KOPT-K1 (cell line): ENCODE measurements around the gene NACAD.

Experiments used
- H3K27ac ChIP-seq: fragments of 200-600 bp; sonication (generic); 2 replicates; pipeline ENCODE4 v1.5.1; 2016; ENCODE audit warnings: antibody characterized with exemption, mild to moderate bottlenecking, low read depth, low read length; ENCODE audit not compliant: poor library complexity, severe bottlenecking
- H3K36me3 ChIP-seq: fragments of 200-600 bp; sonication (generic); 2 replicates; pipeline ENCODE4 v1.5.1; 2017; ENCODE audit warnings: antibody characterized with exemption, mild to moderate bottlenecking, low read length, moderate library complexity; ENCODE audit not compliant: insufficient read depth
- H3K9me3 ChIP-seq: fragments of 200-600 bp; sonication (generic); 2 replicates; pipeline ENCODE4 v1.5.1; 2017; ENCODE audit warnings: antibody characterized with exemption, low read length, mild to moderate bottlenecking; ENCODE audit not compliant: insufficient read depth, poor library complexity, severe bottlenecking

The NACAD gene

DNA sequence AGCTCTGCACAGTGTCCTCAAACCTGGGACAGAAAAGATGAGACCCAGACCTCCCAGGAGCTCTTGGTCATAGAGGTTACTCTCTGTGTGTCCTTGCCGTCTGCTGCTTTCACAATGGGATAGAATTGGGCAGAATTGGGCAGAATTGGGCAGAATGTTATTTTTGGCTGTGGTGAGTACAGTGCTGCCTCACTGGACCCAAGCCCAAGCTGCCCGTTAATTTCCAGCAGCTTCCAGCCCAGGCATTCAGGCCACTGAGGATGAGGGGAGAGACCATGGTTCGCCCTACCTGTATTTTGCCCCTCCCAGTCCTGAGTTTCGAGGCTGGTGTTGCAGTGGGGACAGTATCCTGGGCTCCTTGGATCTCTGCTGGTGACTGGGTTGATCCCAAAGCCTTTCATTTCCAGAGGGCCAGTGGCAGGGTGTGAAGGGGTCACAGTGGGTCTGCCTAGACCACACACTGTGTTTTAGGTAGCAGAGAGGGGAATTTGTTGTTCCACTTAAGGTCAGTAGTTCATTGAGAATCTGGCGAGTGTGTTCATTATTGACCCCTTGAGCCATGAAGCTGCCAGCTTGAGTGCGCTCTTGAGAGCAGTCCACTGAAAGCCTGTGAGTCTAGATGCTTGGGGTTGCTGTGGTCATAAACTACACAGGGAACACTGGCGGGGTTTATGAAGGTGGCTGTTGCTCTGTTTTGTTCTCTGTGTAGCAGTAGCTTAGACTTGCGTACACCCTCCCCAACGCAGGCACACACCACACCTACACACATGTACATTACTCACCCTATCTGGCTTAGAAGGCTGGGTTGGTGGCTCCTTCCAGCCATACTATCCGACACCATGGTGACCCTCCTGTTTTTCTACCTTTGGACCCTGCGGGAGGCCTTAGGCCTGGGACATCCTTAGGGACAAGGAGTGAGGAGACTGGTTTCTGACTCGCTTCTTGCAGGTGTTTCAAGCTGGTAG is 23.5 kb downstream of the NACAD start:
- peaks cover 98% of the 10 kb centered on the region for H3K36me3 ChIP-seq
- no peak overlapping the region for H3K27ac ChIP-seq
- H3K9me3 ChIP-seq = no peaks in the 10 kb centered on the region

DNA sequence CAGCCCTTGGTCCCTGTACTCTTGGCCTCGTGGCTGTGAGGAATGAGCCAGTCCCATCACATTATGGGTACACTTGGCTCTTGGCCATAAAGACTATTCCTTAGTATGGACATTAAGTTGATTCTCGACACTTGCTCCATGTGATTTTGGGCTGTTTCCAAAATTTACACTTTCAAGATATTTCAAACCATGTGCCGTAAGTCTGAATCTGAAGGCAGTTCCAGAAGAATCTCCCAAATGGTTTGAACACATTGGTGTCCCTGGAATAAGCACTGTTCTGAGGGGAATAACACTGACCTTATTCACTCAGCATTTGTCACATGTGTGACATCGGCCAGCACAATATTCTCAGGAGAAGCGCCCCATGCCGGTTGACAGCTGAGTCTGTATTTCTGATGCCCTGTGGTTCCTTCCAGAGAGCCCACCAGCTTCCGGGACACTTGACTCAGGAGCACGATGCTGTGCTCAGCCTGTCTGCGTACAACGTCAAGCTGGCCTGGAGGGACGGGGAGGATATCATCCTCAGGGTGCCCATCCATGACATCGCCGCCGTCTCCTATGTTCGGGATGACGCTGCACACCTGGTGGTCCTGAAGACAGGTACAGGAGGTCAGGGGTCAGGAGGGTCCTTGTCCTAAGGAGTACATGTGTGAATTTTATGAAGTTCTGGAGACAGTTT is 24.6 kb downstream of the NACAD start:
- Histone ChIP-seq H3K27ac (no peak overlapping the region), H3K9me3 (no peaks in the 10 kb centered on the region), H3K36me3 (peaks cover 91% of the 10 kb centered on the region)

DNA sequence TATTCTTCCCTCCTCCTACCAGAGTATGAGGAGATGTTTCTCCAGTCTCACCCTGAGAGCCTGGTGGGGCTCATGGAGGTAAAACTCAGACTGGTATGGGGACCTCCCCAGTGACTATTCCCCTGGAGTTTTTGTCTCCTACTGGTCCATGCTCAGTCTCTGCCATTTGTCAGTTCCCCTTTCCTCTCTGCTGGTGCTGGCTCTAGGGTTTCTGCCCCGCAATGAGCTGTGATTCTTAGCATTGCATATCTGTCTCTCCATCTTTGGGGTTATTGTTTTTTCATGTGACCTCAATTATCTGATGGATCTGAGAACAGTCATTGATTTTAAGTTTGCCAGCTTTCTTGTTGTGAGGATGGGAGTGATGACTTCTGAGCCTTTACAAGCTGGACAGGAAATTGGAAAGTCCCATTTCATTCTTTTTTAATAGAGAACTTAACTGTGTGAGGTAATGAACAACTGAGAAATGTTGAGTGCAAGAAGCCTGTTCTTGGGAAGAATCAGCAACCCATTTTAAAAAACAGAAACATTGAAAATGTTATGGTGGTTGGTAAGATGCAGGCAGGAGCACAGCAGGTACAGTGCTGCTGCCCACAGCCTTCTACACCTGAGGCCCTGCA is 26.9 kb downstream of the NACAD start:
- Histone ChIP-seq H3K27ac (no peak overlapping the region), H3K36me3 (peaks cover 80% of the 10 kb centered on the region), H3K9me3 (no peaks in the 10 kb centered on the region)

DNA sequence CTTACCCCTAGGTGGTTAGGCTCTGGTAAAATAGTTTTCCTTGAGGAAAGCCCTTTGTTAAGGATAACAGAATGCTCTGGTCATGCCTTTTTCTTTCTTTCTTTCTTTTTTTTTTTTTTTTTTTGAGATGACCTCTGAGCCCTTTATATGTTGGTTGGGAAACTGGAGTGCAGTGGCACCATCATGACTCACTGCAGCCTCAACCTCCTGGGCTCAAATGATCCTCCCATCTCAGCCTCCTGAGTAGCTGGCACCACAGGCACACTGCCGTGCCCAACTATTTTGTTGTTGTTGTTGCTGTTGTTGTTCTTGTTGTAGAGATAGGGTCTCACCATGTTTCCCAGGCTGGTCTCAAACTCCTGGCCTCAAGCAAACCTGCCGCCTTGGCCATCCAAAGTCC is 27.4 kb downstream of the NACAD start:
- H3K9me3 ChIP-seq = no peaks in the 10 kb centered on the region
- H3K27ac ChIP-seq = no peak overlapping the region
- H3K36me3 ChIP-seq = peaks cover 81% of the 10 kb centered on the region

DNA sequence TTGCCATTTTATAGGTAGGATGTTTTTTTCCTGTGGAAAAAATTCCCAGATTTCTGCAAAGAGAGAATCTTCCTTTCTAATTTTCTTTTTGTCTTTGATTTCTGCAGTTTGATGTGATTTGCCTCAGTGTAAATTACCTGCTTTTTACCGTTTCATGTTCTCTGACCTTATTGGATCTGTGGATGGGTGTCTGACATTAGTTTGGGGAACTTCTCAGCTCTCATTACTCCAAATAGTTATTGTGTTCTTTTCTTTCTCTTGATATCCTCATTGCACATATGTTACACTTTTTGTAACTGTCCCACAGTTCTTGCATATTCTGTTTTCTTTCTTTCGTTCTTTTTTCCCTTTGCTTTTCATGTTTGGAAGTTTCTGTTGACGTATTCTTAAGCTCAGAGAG is 28.5 kb downstream of the NACAD start:
- Histone ChIP-seq H3K36me3 (peaks cover 80% of the 10 kb centered on the region), H3K27ac (no peak overlapping the region)

DNA sequence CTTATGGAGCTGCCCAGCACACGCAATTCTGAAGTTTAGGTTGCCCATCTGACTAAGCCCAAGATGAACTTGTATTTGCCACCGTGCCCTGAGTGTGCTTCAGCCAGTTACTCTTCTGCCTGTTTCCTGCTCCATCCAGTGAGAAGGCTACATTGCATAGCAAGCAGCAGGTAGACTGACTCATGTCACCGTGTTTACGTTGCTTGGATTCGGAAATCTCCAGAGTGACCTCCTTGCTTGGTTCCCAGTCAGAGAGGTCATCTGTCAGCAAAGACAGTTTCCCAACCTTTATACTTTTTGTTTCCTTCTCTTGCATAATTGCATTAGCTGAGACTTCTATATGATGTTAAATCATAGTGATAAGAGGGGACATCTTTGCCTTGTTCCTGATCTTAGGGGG is 30.9 kb downstream of the NACAD start:
- Histone ChIP-seq H3K27ac (no peak overlapping the region), H3K9me3 (no peaks in the 10 kb centered on the region), H3K36me3 (peaks cover 75% of the 10 kb centered on the region)

More for the DNA sequence above, 28.5 kb downstream of the NACAD start:
- H3K9me3 ChIP-seq = no peaks in the 10 kb centered on the region

DNA sequence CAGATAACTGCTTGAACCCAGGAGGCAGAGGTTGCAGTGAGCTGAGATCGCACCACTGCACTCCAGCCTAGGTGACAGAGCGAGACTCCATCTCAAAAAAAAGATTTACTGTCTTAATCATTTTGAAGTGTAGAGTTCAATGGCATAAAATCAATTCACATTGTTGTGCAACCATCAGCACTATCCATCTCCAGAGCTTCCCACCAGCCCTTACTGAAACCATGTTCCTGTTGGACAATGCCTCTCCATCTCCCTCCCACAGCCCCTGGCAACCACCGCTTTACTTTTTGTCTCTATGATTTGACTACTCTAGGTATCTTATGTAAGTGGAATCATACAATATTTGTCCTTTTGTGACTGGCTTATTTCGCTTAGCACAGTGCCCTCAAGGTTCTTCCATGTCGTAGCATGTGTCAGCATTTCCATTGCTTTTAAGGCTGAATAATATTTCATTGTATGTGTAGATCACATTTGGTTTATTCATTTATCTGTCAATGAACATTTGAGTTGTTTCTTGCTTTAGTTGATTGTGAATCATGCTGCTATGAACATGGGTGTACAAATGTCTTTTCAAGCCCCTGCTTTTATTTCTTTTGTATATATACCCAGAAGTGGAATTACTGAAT is 33.1 kb downstream of the NACAD start:
- Histone ChIP-seq H3K36me3 (peaks cover 73% of the 10 kb centered on the region), H3K9me3 (no peaks in the 10 kb centered on the region), H3K27ac (no peak overlapping the region)

DNA sequence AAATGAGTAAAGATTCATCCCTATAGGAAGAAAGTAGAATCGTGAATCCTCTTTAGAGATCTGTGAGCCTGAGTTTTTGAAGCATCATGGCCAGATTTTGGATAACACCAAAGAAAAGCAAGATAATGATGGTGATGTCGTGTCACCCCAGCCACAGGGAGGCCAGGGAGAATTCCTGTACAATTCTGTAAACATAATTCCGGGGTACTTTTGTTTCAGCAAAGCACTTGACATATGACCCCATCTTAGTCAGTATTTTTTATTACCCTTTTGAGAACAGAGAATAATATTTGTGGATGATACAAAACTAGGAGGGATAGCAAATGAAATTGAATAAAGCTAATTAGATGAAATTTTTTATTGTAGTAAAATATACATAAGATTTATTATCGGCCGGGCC is 33.8 kb downstream of the NACAD start:
- H3K36me3 ChIP-seq = peaks cover 73% of the 10 kb centered on the region
- H3K9me3 ChIP-seq = no peaks in the 10 kb centered on the region
- H3K27ac ChIP-seq = no peak overlapping the region

DNA sequence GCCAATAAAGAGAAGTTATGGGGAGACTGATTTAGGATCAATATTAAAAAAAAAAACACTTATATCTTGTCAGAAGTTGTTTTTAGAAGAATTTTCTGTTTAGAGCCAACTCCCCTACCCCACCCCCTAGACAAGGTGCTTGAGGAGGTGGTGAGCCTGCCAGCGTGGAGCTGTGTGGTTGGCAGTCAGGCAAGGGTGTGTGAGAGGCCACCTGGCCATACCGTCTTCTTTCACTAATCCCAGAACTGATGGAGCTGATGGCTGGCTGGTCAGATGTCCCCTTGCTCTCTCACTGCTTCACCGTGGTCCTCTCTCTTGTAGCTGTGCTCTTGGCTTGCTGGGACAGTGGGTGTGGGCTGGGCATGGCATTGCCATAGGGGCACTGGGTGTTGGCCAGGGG is 34.3 kb downstream of the NACAD start:
- Histone ChIP-seq H3K27ac (no peak overlapping the region), H3K9me3 (no peaks in the 10 kb centered on the region), H3K36me3 (peaks cover 78% of the 10 kb centered on the region)

DNA sequence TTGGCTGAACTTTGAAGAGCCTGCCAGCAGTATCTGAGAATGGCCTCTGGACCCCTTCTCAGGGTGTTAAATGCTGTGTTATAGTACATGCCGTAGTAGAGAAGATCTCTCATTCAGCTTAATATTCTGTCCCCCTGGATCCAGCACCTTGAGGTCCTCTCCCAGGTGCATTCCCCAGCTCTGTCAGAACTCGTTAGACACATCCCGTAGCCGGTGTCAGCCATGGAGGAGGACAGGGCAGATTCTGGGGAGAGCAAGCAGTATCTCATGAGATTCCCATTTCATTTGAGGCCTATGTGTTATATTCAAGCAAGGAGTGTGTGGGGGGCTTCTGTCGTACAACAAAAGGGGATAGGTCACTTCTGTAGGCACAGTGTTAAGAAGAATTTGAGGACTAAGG is 34.8 kb downstream of the NACAD start:
- no peaks in the 10 kb centered on the region for H3K9me3 ChIP-seq
- peaks cover 83% of the 10 kb centered on the region for H3K36me3 ChIP-seq
- no peak overlapping the region for H3K27ac ChIP-seq

DNA sequence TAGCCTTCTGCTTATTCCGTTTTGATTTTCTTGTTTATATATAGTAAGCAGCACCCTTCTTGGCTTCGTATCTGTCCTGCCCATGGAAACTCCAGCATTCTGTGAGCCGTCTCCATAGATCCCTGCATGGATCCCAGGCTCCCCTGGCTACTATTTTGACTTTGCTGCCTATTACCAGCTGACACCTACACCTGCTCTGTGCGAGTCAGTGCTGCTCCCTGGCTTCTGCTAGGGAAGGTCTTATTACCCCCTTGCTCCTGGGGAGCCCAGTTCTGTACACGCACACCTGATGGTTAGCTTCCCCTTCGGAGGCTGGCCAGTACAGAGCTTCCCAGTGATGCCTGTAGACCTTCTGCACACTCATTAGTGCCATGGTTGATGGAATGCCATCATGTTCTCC is 35.4 kb downstream of the NACAD start:
- Histone ChIP-seq H3K27ac (no peak overlapping the region), H3K9me3 (no peaks in the 10 kb centered on the region), H3K36me3 (peaks cover 88% of the 10 kb centered on the region)

DNA sequence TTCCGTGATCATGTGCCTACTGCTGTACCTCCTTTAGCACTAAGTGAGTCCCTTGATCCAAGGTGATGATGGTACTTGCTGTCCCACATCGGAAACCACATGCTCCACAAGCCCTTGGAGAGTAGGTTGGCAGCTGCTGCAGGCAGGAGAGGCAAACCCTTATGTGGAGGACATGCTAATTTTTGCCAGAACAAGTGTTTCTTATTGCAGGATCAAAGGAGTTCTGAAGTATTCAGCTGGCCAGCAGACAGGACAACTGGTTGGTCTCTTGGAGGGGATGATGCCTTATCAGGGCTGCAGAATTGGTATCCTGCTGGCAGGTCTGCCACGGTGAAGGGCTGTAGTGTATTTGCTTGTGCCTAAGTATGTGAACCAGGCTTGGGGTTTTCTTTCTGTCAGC is 36.8 kb downstream of the NACAD start:
- peaks cover 90% of the 10 kb centered on the region for H3K36me3 ChIP-seq
- no peaks in the 10 kb centered on the region for H3K9me3 ChIP-seq
- no peak overlapping the region for H3K27ac ChIP-seq

DNA sequence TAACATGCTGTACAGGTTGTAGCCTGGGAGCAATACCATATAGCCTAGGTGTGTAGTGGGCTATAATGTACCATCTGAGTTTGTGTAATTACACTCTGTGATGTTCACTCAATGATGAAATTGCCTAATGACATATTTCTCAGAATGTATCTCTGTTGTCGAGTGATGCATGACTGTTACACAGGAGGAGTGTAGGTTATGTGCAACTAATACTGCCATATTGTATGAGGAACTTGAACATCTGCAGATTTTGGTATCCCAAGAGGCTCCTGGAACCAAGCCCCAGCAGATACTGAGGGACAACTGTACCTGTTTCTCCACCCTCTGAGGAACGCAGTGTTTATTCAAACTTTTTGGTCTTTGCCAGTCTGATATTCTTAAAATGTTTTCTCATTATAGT is 38.6 kb downstream of the NACAD start:
- Histone ChIP-seq H3K27ac (no peak overlapping the region), H3K36me3 (peaks cover 91% of the 10 kb centered on the region), H3K9me3 (no peaks in the 10 kb centered on the region)

DNA sequence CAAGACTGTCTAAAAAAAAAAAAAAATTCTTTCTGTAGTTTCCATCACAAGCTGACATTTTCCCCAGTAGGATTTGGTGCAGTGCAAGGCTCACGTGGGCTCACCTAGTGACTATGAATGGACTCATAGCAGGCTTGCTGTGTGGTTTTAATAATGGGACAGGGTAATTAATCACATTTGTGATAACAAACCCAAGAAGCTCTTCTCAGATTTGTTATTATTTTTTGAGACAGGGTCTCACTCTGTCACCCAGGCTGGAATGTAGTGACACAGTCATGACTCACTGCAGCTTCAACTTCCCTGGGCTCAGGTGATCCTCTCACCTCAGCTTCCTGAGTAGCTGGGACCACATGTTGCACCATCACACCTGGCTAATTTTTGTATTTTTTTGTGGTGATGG is 40.0 kb downstream of the NACAD start:
- no peak overlapping the region for H3K27ac ChIP-seq
- peaks cover 96% of the 10 kb centered on the region for H3K36me3 ChIP-seq
- H3K9me3 ChIP-seq = no peaks in the 10 kb centered on the region

DNA sequence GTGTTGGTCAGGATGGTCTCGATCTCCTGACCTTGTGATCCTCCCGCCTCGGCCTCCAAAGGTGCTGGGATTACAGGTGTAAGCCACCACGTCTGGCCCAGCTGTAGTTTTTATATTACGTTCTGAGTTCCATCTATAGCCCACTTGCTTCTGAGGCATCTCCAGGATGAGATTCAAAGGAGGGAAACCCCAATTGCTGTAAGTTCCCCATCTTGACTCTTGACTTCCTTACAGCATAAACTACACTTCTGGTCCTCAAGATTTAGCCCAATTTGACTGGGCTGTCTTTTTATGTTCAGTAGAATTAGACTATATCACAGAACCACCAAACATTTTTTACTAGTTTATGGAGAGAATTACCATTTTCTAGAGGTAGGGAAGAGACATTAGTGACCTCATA is 44.4 kb downstream of the NACAD start:
- Histone ChIP-seq H3K36me3 (peaks cover 99% of the 10 kb centered on the region), H3K9me3 (no peaks in the 10 kb centered on the region), H3K27ac (no peak overlapping the region)
